ENCODE results near the gene SLC35F1.
"Not testable (repeated sequence)": the region's sequence is repeated elsewhere in the genome, so short reads cannot be mapped to it uniquely, and the experiment has no call there.

Gene SLC35F1

DNA sequence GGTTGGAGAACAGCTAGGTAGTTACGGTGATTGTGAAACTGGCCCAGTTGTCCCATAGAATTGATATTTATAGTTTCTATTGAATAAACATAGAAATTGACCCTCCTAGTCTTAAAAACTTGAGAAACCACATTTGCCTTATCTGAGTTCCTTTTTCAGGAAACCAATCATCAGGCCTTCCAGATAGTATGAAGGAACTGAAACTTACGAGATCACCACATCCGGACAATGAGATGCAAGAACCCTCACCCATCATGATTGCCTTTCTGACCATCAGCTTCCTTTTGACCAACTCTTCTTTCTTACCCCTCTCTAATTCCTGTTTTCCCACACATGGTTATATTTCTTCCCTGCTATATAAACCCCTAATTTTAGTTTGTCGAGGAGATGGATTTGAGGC lies 21.8 kb downstream of the SLC35F1 start:
- DNase-seq: no peak

DNA sequence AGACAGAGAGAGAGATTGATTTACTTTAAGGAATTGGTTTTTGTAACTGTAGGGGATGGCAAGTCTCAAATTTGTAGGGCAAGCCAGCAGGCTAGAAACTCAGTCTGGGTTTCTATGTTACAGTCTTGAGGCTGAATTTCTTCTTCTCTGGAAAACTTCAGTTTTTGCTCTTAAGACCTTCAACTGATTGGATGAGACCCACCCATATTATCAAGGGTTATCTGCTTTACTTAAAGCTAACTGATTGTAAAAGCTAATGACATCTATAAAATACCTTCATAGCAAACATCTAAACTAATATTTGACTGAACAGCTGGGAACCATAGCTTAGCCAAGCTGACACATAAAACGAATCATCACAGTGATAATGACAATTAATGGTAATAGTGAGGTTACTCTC lies 22.4 kb downstream of the SLC35F1 start:
- DNase-seq: no peak

DNA sequence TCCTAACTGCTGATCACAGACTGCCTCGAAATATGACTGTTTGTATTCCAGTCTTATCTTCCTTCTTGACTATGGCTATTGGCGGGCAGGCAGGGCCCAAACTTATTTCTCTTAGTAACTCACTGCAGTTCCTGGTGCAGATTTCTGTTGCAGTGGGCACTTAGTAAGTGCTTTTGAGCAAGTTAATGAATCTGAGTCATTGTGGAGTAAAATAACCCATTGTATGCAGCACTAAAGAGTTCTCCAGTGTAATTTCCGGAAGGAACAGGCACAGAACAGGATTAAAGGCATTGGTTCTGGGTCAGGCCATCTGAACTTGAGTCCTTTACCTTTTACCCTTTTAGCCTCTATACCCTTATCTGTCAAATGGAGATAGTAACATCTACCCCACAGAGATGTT lies 23.6 kb downstream of the SLC35F1 start:
- DNase-seq: no peak

DNA sequence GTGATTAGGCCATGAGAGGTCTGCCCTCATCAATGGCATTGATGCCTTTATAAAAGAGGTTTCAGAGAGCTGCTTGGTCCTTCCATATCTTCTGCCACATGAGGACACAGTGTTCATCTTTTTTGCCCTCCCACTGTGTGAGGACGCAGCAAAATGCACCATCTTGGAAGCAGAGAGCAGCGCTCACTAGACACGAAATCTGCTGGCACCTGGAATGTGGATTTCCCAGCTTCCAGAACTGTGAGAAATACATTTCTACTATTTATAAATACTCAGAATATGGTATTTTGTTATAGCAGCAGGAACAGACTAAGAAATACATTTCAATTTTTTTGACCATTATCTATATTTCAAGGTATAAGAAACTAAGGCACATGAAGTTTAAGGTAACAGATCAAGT lies 24.9 kb downstream of the SLC35F1 start:
- no peak for DNase-seq

DNA sequence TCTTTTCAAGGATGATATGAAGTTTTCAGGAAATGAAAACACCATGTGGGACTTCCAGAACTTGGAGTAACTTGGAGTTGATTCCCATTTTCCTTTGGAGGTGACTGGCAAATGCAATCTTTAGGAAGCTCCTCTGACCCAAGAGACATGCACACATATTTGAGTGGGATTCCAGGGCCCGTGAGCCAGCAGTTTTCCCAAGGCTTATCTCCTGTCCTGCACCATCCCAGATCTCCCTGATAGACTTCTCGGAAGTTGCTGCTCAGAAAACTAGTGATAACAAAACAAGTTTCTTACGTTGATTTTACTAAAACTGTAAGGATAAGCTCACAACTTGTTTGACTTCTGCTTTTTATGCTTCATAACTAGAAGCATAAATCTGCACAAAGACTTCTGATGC lies 25.6 kb downstream of the SLC35F1 start:
- no peak for DNase-seq

DNA sequence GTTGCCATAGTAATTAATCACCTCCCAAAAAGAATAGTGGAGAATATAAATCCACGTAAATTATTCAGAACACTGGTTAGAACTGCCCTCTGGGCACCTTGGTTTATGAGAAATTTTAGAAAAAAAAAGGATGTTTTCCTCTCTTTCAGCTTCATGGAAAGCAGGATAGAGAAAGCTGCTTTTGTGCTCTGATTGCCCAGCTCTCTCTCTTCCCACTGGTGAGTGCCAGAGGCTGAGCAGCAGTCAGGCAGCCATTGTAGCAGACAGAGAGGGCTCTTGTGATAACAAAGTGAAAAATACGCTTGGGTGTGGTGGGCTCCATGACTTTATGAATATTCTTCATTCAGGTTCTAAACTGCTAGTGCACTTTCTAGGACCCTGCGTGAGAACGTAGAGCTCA lies 26.4 kb downstream of the SLC35F1 start:
- DNase-seq: no peak

DNA sequence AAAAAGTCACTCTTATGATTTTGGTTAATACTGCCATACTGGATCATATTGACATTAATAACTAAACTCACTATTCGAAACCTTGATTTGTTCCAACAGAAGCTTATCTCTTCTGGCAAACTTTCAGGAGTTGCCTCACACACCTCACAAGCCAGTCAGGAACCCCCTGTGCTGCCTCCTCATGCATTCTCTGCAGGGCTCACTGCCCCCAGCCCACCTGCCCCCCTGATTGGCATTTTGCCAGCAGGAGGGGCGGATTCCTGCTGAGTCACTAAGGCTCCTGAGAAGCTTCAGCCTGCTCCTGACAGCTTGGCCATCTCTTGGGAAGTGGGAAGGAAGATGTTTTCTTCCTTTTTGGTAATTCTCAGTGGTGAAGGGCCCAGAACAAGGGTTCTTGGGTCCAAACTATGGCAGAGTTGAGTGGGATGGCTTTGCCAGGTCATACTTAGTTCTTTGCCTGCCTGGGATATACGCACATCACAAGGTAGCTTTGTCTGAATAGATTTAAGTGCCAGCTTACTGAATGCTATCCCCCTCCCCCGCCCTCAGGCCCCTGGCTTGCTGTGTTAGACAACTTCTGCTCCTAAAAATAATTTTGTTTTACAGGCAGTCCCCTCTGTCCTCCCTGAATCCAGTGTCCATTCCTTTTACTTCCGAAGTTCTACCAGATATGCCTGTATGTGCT lies 31.4 kb downstream of the SLC35F1 start:
- no peak for DNase-seq

DNA sequence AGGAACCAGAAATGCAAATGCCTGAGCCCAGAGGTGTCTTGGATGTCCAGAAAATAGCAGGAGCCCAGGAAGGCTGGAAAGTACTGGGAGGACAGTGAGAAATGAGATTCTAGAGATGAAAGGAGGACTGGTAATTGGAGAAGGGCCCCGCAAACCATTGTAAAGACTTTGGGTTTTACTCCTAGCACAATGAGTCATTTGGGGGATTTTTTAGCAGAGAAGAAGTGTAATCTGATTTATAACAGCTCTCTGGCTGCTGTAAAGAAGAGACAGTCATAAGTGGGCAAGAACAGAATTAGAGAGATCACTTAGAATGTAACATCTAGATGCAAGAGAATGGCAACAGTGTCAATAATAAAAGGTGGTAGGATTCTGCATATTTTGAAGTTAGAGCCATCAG lies 40.2 kb downstream of the SLC35F1 start:
- DNase-seq: no peak

DNA sequence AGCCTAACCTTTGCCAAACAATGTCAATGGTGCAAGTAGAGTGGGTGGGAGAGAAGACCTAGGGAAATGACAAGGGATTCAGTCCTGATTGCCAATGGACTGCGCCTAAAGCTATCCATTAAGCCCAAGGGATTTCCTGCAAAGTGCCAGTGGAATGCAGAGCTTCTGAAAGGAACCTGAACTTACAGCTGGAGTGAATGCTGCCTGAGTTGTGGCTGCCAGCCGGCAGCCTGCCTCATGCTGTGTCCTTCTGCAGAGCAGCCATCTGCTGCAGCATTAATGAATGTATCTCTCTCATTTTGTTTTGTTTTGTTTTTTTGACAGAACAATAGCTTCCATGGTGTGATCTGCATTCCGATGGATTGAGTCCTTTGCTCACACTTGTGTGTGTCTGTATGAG lies 44.7 kb downstream of the SLC35F1 start:
- DNase-seq: no peak

DNA sequence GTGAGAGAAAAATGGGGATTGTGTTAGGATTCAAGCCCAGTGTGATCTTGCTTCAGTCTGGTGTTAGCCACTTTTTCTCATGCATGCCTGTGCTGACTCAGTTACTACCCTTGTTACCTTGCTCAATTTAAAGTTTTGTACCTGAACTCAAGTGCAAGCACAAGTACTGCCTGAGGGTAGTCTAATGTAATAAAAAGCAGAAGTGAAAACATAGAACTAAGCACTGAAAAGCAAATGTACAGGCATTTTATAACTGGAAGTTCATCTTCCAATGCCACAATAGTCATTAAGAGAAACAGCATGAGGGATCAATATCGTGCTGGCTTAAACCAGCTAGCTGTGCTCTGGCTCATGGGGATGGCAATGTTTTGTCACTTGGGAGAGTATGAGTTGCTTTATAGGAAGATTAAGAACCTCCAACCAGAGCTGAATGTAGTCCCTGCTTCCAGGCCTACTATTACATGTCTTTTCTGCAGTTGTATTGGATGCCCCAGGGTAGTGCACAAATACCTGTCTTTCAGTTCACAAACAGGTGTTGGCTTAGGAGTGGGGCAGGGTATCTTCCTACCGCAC lies 48.7 kb downstream of the SLC35F1 start:
- no peak for DNase-seq

DNA sequence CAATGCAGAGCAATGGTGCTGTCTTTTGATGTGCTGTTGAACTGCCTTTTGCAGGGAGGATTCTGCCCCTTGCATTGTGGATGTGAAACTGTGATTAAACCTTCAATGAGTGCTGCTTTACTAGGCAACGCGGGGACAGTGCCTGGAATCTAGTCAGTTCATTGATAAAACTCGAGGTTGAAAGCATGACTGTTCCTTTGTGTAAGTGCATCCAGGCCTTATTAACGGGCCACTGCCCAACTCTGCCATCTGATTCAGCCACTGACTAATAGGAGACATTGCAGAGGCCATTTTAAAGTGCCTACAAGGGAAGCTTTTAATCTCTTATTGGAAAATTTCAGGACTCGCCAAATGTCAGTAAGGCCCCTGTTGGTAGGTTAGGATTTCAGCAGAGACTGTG lies 49.3 kb downstream of the SLC35F1 start:
- DNase-seq: no peak

DNA sequence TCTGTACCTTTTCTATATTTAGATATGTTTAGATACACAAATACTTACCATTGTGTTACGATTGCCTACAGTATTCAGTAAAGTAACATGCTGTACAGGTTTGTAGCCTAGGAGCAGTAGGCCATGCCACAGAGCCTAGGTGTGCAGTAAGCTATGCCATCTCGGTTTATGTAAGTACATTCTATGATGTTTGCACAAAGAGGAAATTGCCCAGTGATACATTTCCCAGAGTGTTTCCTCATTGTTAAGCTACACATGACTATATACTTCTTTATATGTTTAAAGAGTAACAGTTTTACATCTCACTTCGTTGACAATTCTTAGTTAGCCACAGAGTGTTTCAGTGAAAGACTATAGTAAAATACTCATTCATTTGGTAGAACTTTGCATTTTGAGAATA lies 51.5 kb downstream of the SLC35F1 start:
- no peak for DNase-seq

DNA sequence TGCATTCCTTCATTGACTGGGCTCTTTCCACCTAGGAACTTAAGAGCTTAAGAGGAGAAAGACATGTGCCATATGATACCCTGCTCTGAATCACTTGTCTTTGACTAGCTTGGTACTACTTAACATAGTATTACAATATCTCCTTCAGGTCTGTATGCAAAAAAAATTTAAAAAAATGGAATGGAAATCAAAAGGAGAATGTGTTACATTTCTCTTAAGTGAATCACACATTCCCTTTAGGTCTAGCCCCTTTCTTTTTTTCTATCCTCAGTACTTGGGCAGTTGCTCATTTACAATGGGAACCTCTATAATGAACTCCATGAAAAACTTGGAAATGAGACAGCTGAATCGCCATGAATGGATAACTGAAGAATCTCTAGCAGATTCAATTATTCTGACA lies 53.8 kb downstream of the SLC35F1 start:
- no peak for DNase-seq

DNA sequence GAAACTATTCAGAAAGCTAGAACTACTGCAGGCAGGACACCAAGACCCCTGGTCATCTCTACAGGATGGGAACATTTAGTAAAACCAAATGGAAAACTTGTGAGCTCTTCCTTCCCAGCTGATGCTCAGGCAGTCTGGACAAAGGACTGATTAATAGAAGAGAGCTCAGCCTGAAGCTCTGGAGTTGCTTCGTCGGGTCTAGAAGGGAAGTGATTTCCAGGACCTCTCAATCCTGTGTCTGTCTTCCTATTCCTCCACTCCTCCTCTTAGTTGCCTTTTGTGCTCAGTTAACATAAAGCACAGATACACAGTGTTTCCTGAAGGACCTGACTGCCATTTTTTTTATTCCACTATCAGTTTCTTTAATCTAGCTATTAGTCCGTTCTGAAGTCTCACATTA lies 54.2 kb downstream of the SLC35F1 start:
- DNase-seq: no peak

DNA sequence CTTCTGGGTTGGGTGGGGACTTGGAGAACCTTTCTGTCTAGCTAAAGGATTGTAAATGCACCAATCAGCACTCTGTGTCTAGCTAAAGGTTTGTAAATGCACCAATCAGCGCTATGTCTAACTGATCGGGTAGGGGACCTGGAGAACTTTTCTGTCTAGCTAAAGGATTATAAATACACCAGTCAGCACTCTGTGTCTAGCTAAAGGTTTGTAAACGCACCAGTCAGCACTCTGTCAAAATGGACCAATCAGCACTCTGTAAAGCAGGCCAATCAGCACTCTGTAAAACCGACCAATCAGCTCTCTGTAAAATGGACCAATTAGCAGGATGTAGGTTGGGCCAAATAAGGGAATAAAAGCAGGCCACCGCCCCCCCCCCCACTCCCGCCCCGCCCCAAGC lies 58.7 kb downstream of the SLC35F1 start:
- DNase-seq: not testable (repeated sequence)

DNA sequence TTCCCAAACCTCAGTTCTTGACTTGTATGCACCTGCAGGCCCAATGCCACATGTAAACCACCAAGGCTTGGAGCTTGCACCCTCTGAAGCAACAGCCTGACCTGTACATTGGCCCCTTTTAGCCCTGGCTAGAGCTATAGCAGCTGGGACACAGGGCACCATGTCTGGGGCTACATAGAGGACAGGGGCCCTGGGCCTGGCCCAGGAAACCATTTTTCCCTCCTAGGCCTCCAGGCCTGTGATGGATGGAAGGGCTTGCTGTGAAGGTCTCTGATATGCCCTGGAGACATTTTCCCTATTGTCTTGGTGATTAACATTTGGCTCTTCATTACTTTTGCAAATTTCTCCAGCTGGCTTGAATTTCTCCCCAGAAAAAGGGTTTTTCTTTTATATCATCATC lies 64.6 kb downstream of the SLC35F1 start:
- no peak for DNase-seq

DNA sequence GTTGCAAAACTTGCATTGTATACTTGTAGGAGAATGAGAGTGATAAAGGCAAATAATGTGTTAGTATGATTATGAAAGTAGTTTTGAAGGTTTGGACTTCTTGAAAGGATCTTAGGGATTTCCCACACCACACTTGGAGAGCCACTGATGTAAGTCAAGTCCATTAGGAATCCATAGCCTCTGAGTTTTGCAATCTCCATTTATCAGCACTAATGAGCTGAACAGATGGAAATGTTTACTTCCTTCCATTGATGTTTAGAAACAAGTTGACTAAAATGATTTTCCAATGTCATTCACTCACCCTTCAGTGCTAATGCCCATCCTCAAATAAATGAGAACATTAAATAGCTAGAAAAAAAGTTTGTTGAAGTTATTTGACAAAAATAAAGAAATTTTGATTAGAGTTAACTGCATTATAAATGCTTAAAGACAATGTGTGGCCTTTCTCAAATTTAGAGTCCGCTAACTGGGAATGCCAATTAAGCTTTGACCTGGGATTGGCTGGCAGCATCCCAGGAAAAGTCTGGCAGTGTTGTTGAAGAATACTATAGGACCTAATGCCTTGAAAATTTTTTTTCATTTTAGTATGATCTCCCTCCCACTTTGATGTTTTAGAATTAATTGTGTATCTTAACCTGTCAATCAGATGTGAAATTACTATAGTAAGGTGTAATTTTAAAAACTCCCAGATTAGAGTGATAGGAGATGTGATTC lies 68.0 kb downstream of the SLC35F1 start:
- no peak for DNase-seq

DNA sequence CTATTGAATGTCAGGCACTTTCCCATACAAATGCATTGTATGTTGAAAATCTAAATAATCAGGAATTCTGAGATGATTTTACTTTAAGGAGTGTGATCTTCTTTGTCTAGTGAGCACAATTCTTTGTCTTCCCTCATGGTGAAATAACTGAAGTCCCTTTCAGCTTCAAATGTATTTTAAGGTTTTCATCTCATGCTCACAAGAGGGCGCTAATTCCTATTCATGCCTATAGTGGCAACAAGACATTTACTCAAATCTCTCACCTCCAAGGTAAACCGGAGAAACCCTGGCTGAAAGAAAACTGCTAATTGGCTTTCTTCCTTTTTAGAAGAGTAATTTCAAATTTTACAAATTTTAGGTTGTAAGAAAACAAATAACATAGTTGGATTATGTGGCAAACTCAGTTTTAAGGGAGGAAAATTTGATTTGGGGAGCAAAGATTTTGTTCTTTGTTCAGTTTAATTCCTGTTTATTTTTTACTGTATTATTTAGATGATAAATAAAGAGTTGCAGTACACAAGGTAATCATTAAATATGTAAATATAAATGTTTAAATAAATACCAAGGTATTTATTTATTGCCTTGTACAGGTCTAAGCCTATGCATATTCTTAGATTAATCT lies 69.1 kb downstream of the SLC35F1 start:
- DNase-seq: no peak

DNA sequence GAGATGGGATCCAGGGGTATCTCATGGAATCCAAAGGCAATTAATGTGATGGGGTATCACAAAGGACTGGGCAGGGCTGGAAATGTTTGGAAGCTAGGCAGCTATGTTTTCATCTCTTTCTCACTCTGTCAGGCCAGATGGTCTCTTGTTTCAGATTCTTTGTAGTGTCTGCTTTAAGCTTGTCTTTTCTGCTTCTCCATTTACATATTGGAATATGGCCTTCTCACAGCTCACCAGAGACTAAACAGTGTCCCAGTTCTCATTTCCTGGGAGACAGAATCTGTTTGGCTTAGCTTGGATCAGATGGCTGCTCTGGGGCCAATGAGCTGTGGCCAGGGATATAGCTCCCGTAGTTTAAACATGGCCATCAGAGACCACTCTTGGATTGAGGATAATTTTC lies 78.9 kb downstream of the SLC35F1 start:
- no peak for DNase-seq

DNA sequence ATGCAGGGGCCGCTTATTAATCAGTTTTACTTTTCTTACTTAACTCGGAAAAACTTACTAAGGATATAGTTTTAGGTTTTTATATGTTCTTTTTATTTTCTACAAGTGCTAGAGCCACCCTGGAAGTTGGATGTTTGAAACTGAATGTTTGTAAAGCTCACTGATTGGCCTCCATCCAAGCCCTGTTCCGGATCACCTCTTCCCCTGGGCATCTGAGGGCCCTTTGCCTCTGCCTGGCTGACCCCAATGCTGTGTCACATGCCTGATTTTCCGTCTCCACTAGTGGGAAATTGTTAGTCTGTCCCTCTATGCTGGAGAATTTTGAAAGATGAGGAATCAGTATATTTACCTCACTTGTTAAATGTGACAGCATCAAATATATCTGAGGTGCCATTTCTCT lies 79.3 kb downstream of the SLC35F1 start:
- no peak for DNase-seq

DNA sequence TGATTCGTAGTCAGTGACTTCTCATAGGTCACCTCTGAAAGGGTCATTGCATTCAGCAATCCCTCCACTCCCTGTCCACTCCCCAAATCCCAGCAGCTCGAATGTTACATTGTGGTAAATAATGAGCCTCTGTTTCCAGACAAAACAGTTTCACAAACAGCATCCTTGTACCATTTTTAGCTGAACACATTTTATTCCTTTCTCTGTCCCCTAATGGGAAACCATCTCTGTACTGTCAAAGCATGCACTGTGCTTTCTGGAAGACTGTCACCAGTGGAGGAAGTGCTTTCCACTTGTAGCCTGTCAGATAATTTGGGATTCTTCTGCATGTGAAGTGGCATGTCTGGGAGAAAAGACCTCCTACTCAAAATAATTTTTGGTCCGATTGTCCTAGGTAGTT lies 82.0 kb downstream of the SLC35F1 start:
- no peak for DNase-seq

DNA sequence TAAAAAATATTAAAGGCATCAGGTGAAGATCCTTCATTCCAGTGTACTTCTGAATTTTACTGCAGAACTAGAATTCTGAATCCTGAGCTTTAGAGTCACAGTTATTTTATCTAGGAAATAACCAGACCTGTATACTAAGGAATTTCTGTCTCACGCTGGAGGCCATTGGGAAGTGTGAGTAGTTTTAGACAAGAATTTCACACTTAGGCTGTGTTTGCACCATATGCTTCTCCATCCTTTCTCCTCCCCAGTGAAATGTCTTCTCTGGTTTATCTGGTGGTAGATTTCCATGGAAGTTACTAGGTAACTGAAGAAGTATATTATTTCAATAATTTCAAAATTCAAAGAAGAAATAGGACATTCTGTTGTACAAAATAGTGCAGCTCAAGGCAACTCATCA lies 83.1 kb downstream of the SLC35F1 start:
- DNase-seq: no peak

DNA sequence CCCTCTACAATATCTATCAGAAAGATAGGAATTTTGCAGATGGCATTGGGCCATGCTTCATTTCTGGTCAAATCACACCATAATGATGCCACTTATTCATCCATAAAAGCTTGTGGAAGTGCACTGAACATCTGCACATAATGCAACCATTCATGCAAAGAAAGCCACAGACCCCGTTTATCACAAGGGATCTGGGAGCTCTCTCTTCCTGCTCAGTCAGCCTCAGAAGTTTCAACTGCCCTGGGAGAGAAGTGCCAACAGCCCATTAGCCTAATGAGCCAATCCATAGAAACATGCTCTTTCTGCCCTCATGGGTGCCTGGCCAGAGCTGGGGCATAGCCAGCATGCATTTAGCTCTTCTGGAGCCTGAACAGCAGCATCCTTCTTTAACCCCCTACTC lies 85.8 kb downstream of the SLC35F1 start:
- no peak for DNase-seq

DNA sequence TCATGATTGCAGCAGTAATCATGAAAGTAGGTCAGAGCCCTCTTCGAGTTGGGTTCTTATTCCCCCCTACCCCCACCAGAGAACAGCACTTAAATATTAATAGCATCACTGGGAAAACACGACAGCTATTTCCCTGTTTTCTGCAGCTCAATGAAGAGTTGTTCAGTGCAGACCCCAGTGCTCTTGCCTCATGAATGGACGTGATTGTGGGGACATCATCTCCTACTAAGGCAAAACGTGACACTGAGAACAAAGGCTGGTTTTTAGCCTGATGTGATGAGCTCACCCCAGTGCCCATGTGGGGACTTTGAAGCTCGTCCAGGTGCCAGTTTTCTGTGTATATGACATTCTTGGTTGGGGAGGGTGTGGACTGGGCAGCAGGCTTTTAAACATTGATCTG lies 105.9 kb downstream of the SLC35F1 start:
- DNase-seq: no peak

Measured in activated CD4-positive, alpha-beta T cell treated with anti-CD3 and anti-CD28 coated beads for 1 hour (primary cell).